ENCODE measurements around the gene IFI30. TPM values are rescaled to one million over a fixed set of nuclear protein-coding genes. Genes with fewer than 3 reads are reported as not detected.
A peak's percentile ranks its signal among the peaks of the same experiment; 100 is the strongest.

The IFI30 gene
- total RNA-seq, 1 donor from 2014 or later = 4.3 TPM

- no peak for DNase-seq (ENCODE audit: low spot score)
Measured at GRCh38 chr19:18225355-18225701, 51.7 kb downstream of the IFI30 start.

- peak; percentile 49 for DNase-seq (ENCODE audit: low spot score)
Measured at GRCh38 chr19:18225702-18226468, 52.3 kb downstream of the IFI30 start, which contains the start of gene PDE4C. Gene PDE4C, minus strand, starts transcription at chr19:18226438. Its CDS starts 23 bp downstream, at chr19:18226415.

GRCh38 chr19:18226956-18227780, 53.6 kb downstream of the IFI30 start:
- no peak for DNase-seq (ENCODE audit: low spot score)

Other genes starting within 250 kb of the IFI30 start
- gene CCDC124, start 240.8 kb upstream of the IFI30 start, total RNA-seq (ENCODE audit: insufficient read depth, low replicate concordance) = 11.8 TPM
- gene KCNN1, start 206.7 kb upstream of the IFI30 start, total RNA-seq (ENCODE audit: insufficient read depth, low replicate concordance) = 0.48 TPM
- gene ARRDC2, start 165.6 kb upstream of the IFI30 start, total RNA-seq (ENCODE audit: insufficient read depth, low replicate concordance) = 6.3 TPM
- gene IL12RB1, start 86.9 kb upstream of the IFI30 start, total RNA-seq (ENCODE audit: insufficient read depth, low replicate concordance) = 0.72 TPM
- 2.2 TPM for gene MAST3, start 76.0 kb upstream of the IFI30 start, total RNA-seq (ENCODE audit: insufficient read depth, low replicate concordance)
- gene PIK3R2, start 20.6 kb upstream of the IFI30 start, total RNA-seq (ENCODE audit: insufficient read depth, low replicate concordance) = 16.1 TPM
- 9.4 TPM for gene MPV17L2, start 19.4 kb downstream of the IFI30 start, total RNA-seq (ENCODE audit: insufficient read depth, low replicate concordance)
- gene RAB3A, start 30.2 kb downstream of the IFI30 start, total RNA-seq (ENCODE audit: insufficient read depth, low replicate concordance) = not detected
- 9.9 TPM for gene PDE4C, start 52.6 kb downstream of the IFI30 start, total RNA-seq (ENCODE audit: insufficient read depth, low replicate concordance)
- gene IQCN, start 100.6 kb downstream of the IFI30 start, total RNA-seq (ENCODE audit: insufficient read depth, low replicate concordance) = 2.4 TPM
- gene JUND, start 107.8 kb downstream of the IFI30 start, total RNA-seq (ENCODE audit: insufficient read depth, low replicate concordance) = 272 TPM
- 37.6 TPM for gene LSM4, start 149.3 kb downstream of the IFI30 start, total RNA-seq (ENCODE audit: insufficient read depth, low replicate concordance)
- 11.8 TPM for gene PGPEP1, start 166.8 kb downstream of the IFI30 start, total RNA-seq (ENCODE audit: insufficient read depth, low replicate concordance)
- not detected for gene GDF15, start 212.3 kb downstream of the IFI30 start, total RNA-seq (ENCODE audit: insufficient read depth, low replicate concordance)
- gene LRRC25, start 223.8 kb downstream of the IFI30 start, total RNA-seq (ENCODE audit: insufficient read depth, low replicate concordance) = 2.9 TPM
- 24.8 TPM for gene SSBP4, start 245.6 kb downstream of the IFI30 start, total RNA-seq (ENCODE audit: insufficient read depth, low replicate concordance)